ENCODE data around the gene LRRK1.

- TF ChIP-seq POLR2AphosphoS5 (IDR thresholded peaks at IDR 0.05; ENCODE audit: low read depth, low read length) (no peak), SIN3A (IDR thresholded peaks at IDR 0.05; ENCODE audit: borderline replicate concordance, insufficient read depth, low read length) (no peak)
Measured at GRCh38 chr15:100890850-100891249, 28.3 kb upstream of the LRRK1 start.
